ENCODE results near the gene ADAT3. TPM values are rescaled to one million over a fixed set of nuclear protein-coding genes. Genes with fewer than 3 reads are reported as not detected.

ADAT3 gene
- total RNA-seq, 1 donor from 2014 or later: 6.8 TPM

DNA sequence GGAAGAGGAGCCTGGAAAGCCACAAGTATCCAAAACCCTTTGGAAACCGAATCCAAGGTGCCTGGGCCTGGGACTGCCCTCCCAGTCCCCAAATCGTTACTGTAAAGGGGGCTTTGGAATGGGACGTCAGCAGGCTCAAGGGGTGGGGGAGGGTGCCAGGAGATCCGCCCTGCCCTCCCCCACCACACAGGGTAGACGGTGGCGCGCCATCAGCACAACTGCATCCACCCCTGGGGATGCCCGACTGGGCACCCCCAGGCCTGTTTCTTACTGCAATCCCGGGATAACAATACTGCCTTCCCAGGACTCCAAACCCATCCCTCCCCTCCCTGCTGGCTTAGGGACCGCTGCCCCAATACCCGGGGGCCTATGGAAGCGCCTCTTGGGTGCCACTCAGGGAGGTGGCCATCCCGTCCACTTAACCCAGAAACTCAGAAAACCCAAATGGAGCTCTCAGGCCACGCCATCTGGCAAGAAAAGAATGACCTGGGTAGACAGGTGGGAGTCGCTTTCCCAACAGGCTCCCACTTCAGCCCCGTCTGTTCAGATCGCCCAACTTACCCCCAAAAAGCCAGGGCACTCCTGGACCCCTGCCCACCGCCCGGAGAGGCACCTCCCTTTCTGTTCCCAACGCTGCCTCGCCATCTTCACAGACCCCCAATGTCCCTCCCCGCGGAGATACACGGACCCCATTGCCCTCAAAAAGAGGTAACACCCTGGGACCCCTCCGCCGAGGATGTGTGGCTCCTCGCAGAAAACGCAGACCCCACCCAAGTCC lies 44.2 kb upstream of the ADAT3 start:
- DNase-seq (ENCODE audit: extremely low spot score, unreplicated experiment): no peak
- Mint-ChIP-seq H3K4me3 (ENCODE audit: unreplicated experiment) (peak overlapping the region; percentile 90), H3K27ac (ENCODE audit: unreplicated experiment) (peak overlapping the region; percentile 86), H3K9me3 (ENCODE audit: unreplicated experiment) (no peaks in the 10 kb centered on the region), H3K36me3 (ENCODE audit: unreplicated experiment) (no peaks in the 10 kb centered on the region), H3K27me3 (ENCODE audit: unreplicated experiment) (no peaks in the 10 kb centered on the region), H3K4me1 (ENCODE audit: unreplicated experiment) (peaks cover 52% of the 10 kb centered on the region)
- TF ChIP-seq, protein P1, sequence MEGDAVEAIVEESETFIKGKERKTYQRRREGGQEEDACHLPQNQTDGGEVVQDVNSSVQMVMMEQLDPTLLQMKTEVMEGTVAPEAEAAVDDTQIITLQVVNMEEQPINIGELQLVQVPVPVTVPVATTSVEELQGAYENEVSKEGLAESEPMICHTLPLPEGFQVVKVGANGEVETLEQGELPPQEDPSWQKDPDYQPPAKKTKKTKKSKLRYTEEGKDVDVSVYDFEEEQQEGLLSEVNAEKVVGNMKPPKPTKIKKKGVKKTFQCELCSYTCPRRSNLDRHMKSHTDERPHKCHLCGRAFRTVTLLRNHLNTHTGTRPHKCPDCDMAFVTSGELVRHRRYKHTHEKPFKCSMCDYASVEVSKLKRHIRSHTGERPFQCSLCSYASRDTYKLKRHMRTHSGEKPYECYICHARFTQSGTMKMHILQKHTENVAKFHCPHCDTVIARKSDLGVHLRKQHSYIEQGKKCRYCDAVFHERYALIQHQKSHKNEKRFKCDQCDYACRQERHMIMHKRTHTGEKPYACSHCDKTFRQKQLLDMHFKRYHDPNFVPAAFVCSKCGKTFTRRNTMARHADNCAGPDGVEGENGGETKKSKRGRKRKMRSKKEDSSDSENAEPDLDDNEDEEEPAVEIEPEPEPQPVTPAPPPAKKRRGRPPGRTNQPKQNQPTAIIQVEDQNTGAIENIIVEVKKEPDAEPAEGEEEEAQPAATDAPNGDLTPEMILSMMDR (IDR thresholded peaks at IDR 0.05): no peak

GRCh38 chr19:1861599-1862031 lies 43.6 kb upstream of the ADAT3 start:
- no peaks in the 10 kb centered on the region for H3K36me3 Mint-ChIP-seq (ENCODE audit: unreplicated experiment)
- no peaks in the 10 kb centered on the region for H3K9me3 Mint-ChIP-seq (ENCODE audit: unreplicated experiment)
- H3K4me3 Mint-ChIP-seq (ENCODE audit: unreplicated experiment): peak overlapping the region; percentile 90
- no peaks in the 10 kb centered on the region for H3K27me3 Mint-ChIP-seq (ENCODE audit: unreplicated experiment)
- TF ChIP-seq, protein P1 (IDR thresholded peaks at IDR 0.05): no peak
- peak overlapping the region; percentile 86 for H3K27ac Mint-ChIP-seq (ENCODE audit: unreplicated experiment)
- H3K4me1 Mint-ChIP-seq (ENCODE audit: unreplicated experiment): peaks cover 46% of the 10 kb centered on the region
- no peak for DNase-seq (ENCODE audit: extremely low spot score, unreplicated experiment)

GRCh38 chr19:1862068-1862423 lies 43.2 kb upstream of the ADAT3 start:
- no peaks in the 10 kb centered on the region for H3K27me3 Mint-ChIP-seq (ENCODE audit: unreplicated experiment)
- no peaks in the 10 kb centered on the region for H3K36me3 Mint-ChIP-seq (ENCODE audit: unreplicated experiment)
- peak overlapping the region; percentile 86 for H3K27ac Mint-ChIP-seq (ENCODE audit: unreplicated experiment)
- TF ChIP-seq, protein P1 (IDR thresholded peaks at IDR 0.05): no peak
- DNase-seq (ENCODE audit: extremely low spot score, unreplicated experiment): no peak
- H3K4me1 Mint-ChIP-seq (ENCODE audit: unreplicated experiment): peaks cover 48% of the 10 kb centered on the region
- H3K4me3 Mint-ChIP-seq (ENCODE audit: unreplicated experiment): peak overlapping the region; percentile 90
- H3K9me3 Mint-ChIP-seq (ENCODE audit: unreplicated experiment): no peaks in the 10 kb centered on the region

GRCh38 chr19:1862424-1863327 lies 42.5 kb upstream of the ADAT3 start:
- Mint-ChIP-seq H3K4me3 (ENCODE audit: unreplicated experiment) (peak overlapping the region; percentile 90), H3K27me3 (ENCODE audit: unreplicated experiment) (no peaks in the 10 kb centered on the region), H3K4me1 (ENCODE audit: unreplicated experiment) (peaks cover 44% of the 10 kb centered on the region), H3K9me3 (ENCODE audit: unreplicated experiment) (no peaks in the 10 kb centered on the region), H3K27ac (ENCODE audit: unreplicated experiment) (peak overlapping the region; percentile 86), H3K36me3 (ENCODE audit: unreplicated experiment) (no peaks in the 10 kb centered on the region)
- TF ChIP-seq, protein P1 (IDR thresholded peaks at IDR 0.05): no peak
- no peak for DNase-seq (ENCODE audit: extremely low spot score, unreplicated experiment)

DNA sequence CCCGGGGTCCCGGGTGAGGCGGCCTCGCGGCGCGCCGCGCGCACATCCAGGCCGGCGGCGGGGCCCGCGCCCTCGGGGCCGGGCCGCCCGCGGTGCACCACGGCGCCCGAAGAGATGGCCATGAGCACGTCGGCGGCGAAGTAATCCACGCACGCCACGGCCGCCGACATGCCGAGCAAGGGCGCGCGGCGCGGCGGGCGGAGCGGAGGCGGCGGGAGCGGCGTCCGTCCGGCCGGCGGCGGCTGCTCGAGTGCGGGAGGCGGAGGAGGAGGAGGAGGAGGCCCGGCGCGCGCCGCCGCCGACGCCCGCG lies 41.9 kb upstream of the ADAT3 start, which contains the start of gene KLF16:
TSS of gene KLF16 (minus strand) at position 252 of the 310 bp plus-strand sequence. CDS start at position 170, 82 bp downstream.
- peaks cover 38% of the 10 kb centered on the region for H3K4me1 Mint-ChIP-seq (ENCODE audit: unreplicated experiment)
- DNase-seq (ENCODE audit: extremely low spot score, unreplicated experiment): no peak
- H3K36me3 Mint-ChIP-seq (ENCODE audit: unreplicated experiment): no peaks in the 10 kb centered on the region
- TF ChIP-seq, protein P1 (IDR thresholded peaks at IDR 0.05): no peak
- H3K27ac Mint-ChIP-seq (ENCODE audit: unreplicated experiment): peak within 1 kb of the TSS; percentile 86
- no peaks in the 10 kb centered on the region for H3K9me3 Mint-ChIP-seq (ENCODE audit: unreplicated experiment)
- no peaks in the 10 kb centered on the region for H3K27me3 Mint-ChIP-seq (ENCODE audit: unreplicated experiment)
- H3K4me3 Mint-ChIP-seq (ENCODE audit: unreplicated experiment): peak within 1 kb of the TSS; percentile 90
